ENCODE data around the gene RCC1. TPM values are rescaled to one million over a fixed set of nuclear protein-coding genes. Genes with fewer than 3 reads are reported as not detected.

Gene RCC1
- total RNA-seq, 1 experiment from 2014 or later = 42.4 TPM

- intact Hi-C loops (cut with micrococcal nuclease) = loop anchor here (5.0 kb wide), 1 partner anchor 269 kb away; no protein-coding TSS in a partner anchor
- Mint-ChIP-seq H3K36me3 (ENCODE audit: insufficient read depth, unreplicated experiment) (peaks cover 93% of the 10 kb centered on the region), H3K27ac (ENCODE audit: low read depth, unreplicated experiment) (peak overlapping the region; percentile 75), H3K27me3 (ENCODE audit: insufficient read depth, unreplicated experiment) (no peaks in the 10 kb centered on the region), H3K4me3 (ENCODE audit: unreplicated experiment) (no peak overlapping the region), H3K9me3 (ENCODE audit: unreplicated experiment) (no peaks in the 10 kb centered on the region), H3K4me1 (ENCODE audit: insufficient read depth, unreplicated experiment) (peaks cover 31% of the 10 kb centered on the region)
- no TSS peak for BruUV-seq (replicated peaks)
- ChIA-PET POLR2A (interaction anchor here (0.6 to 14.1 kb wide), 16 partner anchors 8 to 424 kb away, joined by 3 to 237 read pairs (median 6); partner anchors contain the start of genes RCC1, TAF12 and TRNAU1AP), CTCF (interaction anchor here (0.6 to 3.7 kb wide), 8 partner anchors 26 to 361 kb away, joined by 3 to 37 read pairs (median 4); no protein-coding TSS in a partner anchor)
- TF ChIP-seq CTCF (IDR thresholded peaks at IDR 0.05; ENCODE audit: unreplicated experiment) = no peak
- DNase-seq (ENCODE audit: unreplicated experiment) = peak; percentile 44
Measured at GRCh38 chr1:28516518-28516956, 10.7 kb downstream of the RCC1 start.

GRCh38 chr1:28517649-28517999 is 11.8 kb downstream of the RCC1 start:
- peaks cover 82% of the 10 kb centered on the region for H3K36me3 Mint-ChIP-seq (ENCODE audit: insufficient read depth, unreplicated experiment)
- BruUV-seq (replicated peaks) = no TSS peak
- ChIA-PET POLR2A (interaction anchor here (0.7 to 14.1 kb wide), 10 partner anchors 9 to 359 kb away, joined by 3 to 237 read pairs (median 20); partner anchors contain the start of genes ATP5IF1, RCC1, TAF12 and TRNAU1AP), CTCF (interaction anchor here (0.7 to 3.7 kb wide), 12 partner anchors 9 to 506 kb away, joined by 3 to 37 read pairs (median 4); no protein-coding TSS in a partner anchor)
- no peaks in the 10 kb centered on the region for H3K9me3 Mint-ChIP-seq (ENCODE audit: unreplicated experiment)
- H3K27me3 Mint-ChIP-seq (ENCODE audit: insufficient read depth, unreplicated experiment) = no peaks in the 10 kb centered on the region
- H3K4me1 Mint-ChIP-seq (ENCODE audit: insufficient read depth, unreplicated experiment) = peaks cover 31% of the 10 kb centered on the region
- peak overlapping the region; percentile 69 for H3K4me3 Mint-ChIP-seq (ENCODE audit: unreplicated experiment)
- peak overlapping the region; percentile 75 for H3K27ac Mint-ChIP-seq (ENCODE audit: low read depth, unreplicated experiment)
- intact Hi-C loops (cut with micrococcal nuclease) = loop anchor here (1.0 to 5.0 kb wide), 2 partner anchors 64 to 270 kb away; no protein-coding TSS in a partner anchor
- TF ChIP-seq CTCF (IDR thresholded peaks at IDR 0.05; ENCODE audit: unreplicated experiment) = no peak
- DNase-seq (ENCODE audit: unreplicated experiment) = no peak

- TF ChIP-seq CTCF (IDR thresholded peaks at IDR 0.05; ENCODE audit: unreplicated experiment) = peak; percentile 93
- ChIA-PET CTCF (interaction anchor here (0.6 to 3.7 kb wide), 10 partner anchors 20 to 505 kb away, joined by 3 to 37 read pairs (median 4); no protein-coding TSS in a partner anchor), POLR2A (interaction anchor here (0.7 to 5.1 kb wide), 10 partner anchors 10 to 125 kb away, joined by 3 to 71 read pairs (median 8); partner anchors contain the start of genes RCC1, TAF12 and TRNAU1AP)
- Mint-ChIP-seq H3K4me1 (ENCODE audit: insufficient read depth, unreplicated experiment) (peaks cover 29% of the 10 kb centered on the region), H3K4me3 (ENCODE audit: unreplicated experiment) (peak overlapping the region; percentile 69), H3K36me3 (ENCODE audit: insufficient read depth, unreplicated experiment) (peaks cover 79% of the 10 kb centered on the region), H3K27me3 (ENCODE audit: insufficient read depth, unreplicated experiment) (no peaks in the 10 kb centered on the region), H3K9me3 (ENCODE audit: unreplicated experiment) (no peaks in the 10 kb centered on the region), H3K27ac (ENCODE audit: low read depth, unreplicated experiment) (peak overlapping the region; percentile 75)
- DNase-seq (ENCODE audit: unreplicated experiment) = peak; percentile 89
- BruUV-seq (replicated peaks) = no TSS peak
- intact Hi-C loops (cut with micrococcal nuclease) = loop anchor here (1.0 to 5.0 kb wide), 6 partner anchors 63 to 359 kb away; partner anchors contain the start of gene RNU11
Measured at GRCh38 chr1:28518000-28518744, 12.3 kb downstream of the RCC1 start.
